Hypothalamus (tissue), 51 donors: ENCODE measurements around the gene TTLL4.
"Not testable (repeated sequence)": the region's sequence is repeated elsewhere in the genome, so short reads cannot be mapped to it uniquely, and the experiment has no call there.

Experiments
- DNase-seq, 51 donors: peaks; one replicate each; lab custom pipeline; 2025; lab: John Stamatoyannopoulos, UW

Gene TTLL4

GRCh38 chr2:218734190-218734975 lies 23.7 kb downstream of the TTLL4 start:
- DNase-seq: peak in 1 of 51 donors; percentile 19

GRCh38 chr2:218736531-218736930 lies 25.9 kb downstream of the TTLL4 start:
- no peak for DNase-seq

GRCh38 chr2:218743068-218743467 lies 32.4 kb downstream of the TTLL4 start:
- DNase-seq: no peak

- DNase-seq: no peak
Observed at GRCh38 chr2:218744615-218745014, 34.0 kb downstream of the TTLL4 start.

GRCh38 chr2:218745160-218745558 lies 34.5 kb downstream of the TTLL4 start:
- peak in 3 of 51 donors; percentile 19 to 73 (median 41) for DNase-seq

- peak in 48 of 51 donors; percentile 24 to 99 (median 87) for DNase-seq
Observed at GRCh38 chr2:218745559-218746469, 35.2 kb downstream of the TTLL4 start.

- peak in 1 of 51 donors; percentile 53 for DNase-seq
Observed at GRCh38 chr2:218746470-218746795, 35.8 kb downstream of the TTLL4 start.

GRCh38 chr2:218746960-218747359 lies 36.3 kb downstream of the TTLL4 start:
- DNase-seq: peak in 5 of 51 donors; percentile 8 to 32 (median 15)

GRCh38 chr2:218748741-218749441 lies 38.3 kb downstream of the TTLL4 start:
- no peak for DNase-seq

- DNase-seq: peak in 1 of 51 donors; percentile 14
Observed at GRCh38 chr2:218754201-218754600, 43.6 kb downstream of the TTLL4 start.

- no peak for DNase-seq
Observed at GRCh38 chr2:218754781-218755180, 44.1 kb downstream of the TTLL4 start.

GRCh38 chr2:218755198-218755566 lies 44.5 kb downstream of the TTLL4 start:
- DNase-seq: no peak

- DNase-seq: no peak
Observed at GRCh38 chr2:218755567-218756404, 45.2 kb downstream of the TTLL4 start.

GRCh38 chr2:218756599-218757377 lies 46.2 kb downstream of the TTLL4 start:
- DNase-seq: no peak

- no peak for DNase-seq
Observed at GRCh38 chr2:218761795-218762194, 51.2 kb downstream of the TTLL4 start.

- not testable (repeated sequence) for DNase-seq
Observed at GRCh38 chr2:218772759-218773158, 62.1 kb downstream of the TTLL4 start.

GRCh38 chr2:218773881-218774280 lies 63.2 kb downstream of the TTLL4 start:
- DNase-seq: no peak

- no peak for DNase-seq
Observed at GRCh38 chr2:218776488-218776887, 65.9 kb downstream of the TTLL4 start.

GRCh38 chr2:218777276-218777990 lies 66.8 kb downstream of the TTLL4 start:
- no peak for DNase-seq
